NCI-H1092 (cell line): ENCODE measurements around the gene RNLS.
"Not testable (repeated sequence)": the region's sequence is repeated elsewhere in the genome, so short reads cannot be mapped to it uniquely, and the experiment has no call there.

Experiments
- DNase-seq: peaks from one replicate; lab custom pipeline; 2025; lab: John Stamatoyannopoulos, UW

Gene RNLS

GRCh38 chr10:88386821-88387773 is 196.0 kb downstream of the RNLS start:
- no peak for DNase-seq

GRCh38 chr10:88386204-88386788 is 196.8 kb downstream of the RNLS start:
- DNase-seq = no peak

- DNase-seq = no peak
These were observed 197.4 kb downstream of the RNLS start for GRCh38 chr10:88385601-88386203.

DNA sequence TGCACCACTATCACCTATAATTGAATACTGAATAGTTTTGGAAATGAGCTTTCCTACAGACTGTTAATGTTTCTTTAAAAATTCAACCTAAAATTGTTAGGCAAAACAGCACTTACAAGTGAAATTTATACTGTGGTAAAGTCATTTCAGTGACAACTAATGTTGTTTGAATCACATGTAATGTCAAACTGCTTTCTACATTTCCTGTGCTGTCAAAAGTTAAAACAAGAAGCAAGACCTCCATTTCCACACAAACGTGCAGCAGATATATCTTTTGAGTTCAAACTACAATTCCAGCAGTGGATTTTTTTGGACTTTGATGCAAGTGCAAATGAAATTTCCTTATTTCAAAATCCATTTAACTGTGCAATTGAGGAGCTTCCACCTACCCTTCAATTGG is 199.8 kb downstream of the RNLS start:
- no peak for DNase-seq

DNA sequence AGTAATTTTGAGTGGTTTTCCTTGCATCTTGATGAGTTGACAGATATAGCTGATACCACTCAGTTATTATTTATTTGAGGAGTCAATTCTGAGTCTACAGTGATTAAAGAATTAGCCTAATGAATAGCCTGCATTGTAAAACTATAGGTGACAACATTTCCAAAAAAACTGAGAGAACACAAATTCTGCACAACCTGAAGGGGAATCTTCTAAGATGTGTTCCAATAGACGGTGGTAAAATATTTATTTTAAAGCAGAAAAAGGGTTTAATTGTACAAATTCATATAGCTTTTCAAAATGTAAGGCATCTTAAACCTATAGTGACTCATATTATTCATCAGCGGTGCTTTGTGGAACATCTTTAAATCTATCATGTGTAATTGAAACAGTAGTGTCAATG is 200.4 kb downstream of the RNLS start:
- no peak for DNase-seq

DNA sequence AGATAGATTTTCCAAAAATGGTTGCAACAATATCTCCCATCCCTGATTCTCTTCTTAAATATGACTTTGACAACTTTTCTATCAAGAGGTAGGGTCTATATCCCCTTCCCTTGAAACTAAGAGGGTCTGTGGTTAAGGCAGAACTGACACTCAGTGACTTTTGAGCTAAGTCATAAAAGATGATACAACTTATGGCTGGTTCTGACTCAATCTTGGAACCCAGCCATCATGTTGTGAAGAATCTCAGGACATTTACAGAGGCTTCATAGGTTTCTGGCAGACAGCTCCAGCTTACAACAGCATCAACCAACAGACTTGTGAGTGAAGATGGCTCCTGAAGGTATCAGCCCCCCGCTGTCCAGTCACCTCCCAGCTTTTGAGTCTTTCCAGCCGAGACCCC is 203.5 kb downstream of the RNLS start:
- DNase-seq = no peak

DNA sequence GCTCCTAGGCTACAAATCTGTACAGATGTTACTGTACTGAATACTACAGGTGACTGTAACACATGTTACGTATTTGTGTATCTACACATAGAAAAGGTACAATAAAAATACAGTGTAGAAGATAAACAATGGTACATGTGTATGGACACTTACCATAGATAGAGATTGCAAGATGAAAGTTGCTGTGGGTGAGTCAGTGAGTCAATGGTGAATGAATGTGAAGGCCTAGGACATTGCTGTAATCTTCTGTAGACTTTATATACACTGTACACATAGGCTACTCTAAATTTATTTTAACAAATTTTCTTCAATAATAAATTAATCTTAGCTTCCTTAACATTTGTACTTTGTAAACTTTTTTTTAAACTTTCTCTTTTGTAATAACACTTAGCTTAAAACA is 205.6 kb downstream of the RNLS start:
- DNase-seq = no peak

DNA sequence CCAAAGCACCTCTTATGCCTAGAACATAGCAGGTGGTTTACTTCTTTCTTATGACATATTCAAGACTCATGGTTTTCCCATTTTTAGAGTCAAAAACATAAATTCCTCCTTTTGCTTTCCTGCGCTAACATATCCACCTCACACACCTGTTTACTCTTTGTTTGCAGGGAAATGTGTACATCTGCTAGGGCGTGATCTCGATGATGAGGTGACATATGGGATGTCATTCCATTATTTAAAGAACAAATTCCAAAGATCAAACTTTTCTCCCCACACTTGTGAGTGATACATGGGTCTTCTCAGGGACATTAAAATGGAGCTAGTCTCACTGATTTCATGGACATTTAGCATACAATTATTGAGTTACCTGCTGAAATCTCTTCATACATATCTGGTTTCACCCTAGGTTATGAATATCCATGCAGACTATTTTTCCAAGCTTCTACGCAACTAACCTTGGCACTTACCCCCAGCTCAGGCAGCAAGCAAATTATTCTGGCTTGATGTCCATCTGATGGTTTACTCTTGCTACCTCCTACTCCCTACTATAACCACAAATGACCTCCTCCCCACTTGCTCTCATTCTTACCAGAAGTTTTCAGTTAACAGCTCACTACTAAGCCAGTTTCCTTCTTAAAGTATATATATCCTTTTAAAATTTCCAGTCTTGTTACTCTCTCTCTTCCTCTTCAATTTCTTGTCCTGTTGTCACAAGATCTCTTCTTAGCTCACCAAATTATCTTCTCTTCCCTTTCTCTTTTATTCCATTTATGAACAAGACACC is 208.5 kb downstream of the RNLS start:
- no peak for DNase-seq

- DNase-seq = no peak
These were observed 210.1 kb downstream of the RNLS start for GRCh38 chr10:88372881-88373592.

DNA sequence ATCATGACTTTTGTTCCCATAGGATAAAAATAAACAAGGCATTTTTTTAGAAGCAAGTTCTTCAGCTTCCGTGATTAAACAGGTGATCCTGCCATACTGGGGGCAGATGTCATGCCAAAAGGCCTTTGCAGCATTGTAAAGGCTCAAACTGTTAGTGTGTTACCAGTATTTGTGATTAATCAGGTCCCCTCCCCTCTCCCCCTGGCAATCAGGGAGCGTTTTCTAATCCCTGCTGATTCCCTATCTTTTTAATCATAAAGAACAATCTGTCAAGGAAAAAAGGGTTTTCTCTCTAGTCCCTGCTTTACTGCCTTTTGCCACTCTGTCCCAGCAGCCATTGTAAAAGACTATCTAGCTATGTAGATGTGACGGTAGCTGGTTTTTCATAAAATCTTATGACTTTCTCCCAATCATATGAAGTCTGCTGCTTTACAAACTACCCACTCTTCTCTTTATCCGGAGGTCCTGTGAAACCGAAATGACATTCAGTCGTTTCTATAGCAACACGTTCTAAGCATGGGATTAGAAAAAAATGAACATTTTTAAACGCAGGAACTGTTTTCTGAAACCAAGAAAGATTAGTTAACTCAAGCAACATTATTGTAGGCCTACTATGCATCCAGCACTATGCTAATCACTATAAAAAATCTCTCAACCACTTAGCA is 210.9 kb downstream of the RNLS start:
- no peak for DNase-seq

DNA sequence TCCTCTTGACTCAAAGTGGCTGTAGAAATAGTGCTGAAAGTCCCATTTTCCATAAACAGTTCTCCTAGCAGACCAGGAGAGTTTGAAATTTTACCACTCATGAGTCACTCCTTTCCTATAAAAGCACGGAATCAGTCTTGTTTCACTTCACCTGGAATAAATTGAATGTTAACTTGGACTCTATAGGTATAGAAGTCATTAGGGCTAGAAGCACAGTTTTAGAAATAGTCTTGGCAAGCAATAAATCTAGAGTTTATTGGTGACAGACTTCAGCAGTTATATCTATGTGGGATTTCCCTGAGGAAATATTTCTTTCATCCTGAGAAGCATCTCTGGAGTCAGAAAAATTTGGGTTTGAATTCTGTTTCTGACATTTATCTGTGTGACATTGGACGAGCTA is 212.4 kb downstream of the RNLS start:
- no peak for DNase-seq

GRCh38 chr10:88366772-88367171 is 216.3 kb downstream of the RNLS start:
- DNase-seq = no peak

DNA sequence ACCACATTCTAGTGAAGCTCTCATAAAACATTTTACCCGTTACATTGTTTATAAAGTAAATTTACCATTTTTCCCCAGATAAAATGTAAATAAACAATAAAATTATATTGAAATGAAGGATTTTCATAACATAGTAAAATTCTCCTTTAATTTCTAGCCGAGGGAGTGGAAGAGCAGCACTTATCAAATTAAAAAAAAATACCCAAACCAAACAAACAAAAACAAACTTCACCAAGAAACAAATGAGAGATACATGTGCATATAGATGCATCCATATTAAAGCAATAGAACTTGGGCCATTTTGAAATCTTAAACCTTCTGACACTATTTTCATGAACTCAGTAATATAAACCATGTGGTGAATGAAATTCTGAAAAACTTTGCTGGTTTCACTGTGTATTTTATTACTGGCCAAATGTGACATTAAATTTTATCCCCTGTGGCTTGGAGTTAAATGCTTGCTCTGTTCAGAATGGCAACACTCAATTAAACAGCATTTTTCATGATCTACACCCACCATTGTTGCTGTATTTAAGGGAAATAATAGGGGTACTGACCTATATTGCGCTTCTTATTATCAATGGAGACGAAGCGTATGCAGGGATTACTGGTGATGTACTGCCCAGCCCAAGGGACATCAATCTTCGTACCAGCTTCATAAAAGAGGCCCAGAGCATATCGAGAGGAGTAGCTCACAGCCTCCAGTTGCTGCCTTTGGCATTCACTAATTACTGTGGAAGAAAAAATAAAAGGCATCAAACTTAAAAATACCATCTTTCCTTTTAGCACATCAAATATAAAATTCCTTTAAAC is 220.9 kb downstream of the RNLS start:
- no peak for DNase-seq

- DNase-seq = no peak
These were observed 221.6 kb downstream of the RNLS start for GRCh38 chr10:88361494-88361893.

- not testable (repeated sequence) for DNase-seq
These were observed 227.4 kb downstream of the RNLS start for GRCh38 chr10:88355750-88356149.

- no peak for DNase-seq
These were observed 235.4 kb downstream of the RNLS start for GRCh38 chr10:88347597-88348304.

DNA sequence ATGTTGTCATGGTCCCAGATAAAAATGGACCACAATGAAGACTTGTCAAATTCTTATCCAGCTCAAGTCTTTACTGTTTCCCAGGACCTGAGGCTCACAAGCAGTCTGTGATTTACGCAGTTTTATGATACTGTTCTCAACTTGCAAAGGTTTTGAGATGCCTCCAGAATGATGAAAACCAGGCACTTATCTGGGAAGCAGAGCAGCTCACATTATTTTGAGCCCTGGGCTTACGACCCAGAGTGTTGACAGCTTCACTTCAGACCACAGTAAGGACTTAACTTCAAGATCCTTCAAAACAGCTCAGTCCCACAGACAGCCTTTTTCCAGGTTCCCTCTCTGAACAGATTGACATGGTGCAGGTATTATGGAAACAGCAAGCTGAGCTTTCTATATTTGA is 236.1 kb downstream of the RNLS start:
- no peak for DNase-seq

- DNase-seq = no peak
These were observed 236.8 kb downstream of the RNLS start for GRCh38 chr10:88346144-88346977.
